GM12878 (cell line): ENCODE data around the gene CNKSR3. TPM values are rescaled to one million over a fixed set of nuclear protein-coding genes. Genes with fewer than 3 reads are reported as not detected.

Experiments used
- ATAC-seq: fragments of 200-7000 bp; cut with Tn5 transposase; 3 replicates; pipeline ENCODE4 v1.9.1; 2020; ENCODE audit warnings: mild to moderate bottlenecking, moderate library complexity
- BruUV-seq: library from RNA; stranded (reverse); fragments of 400-500 nt; replicated peaks from 2 replicates; lab custom pipeline; 2021; lab: Mats Ljungman, UMichigan
- CTCF ChIA-PET: fragments of 300-600 bp; sonication (Branson Sonifier 250); formaldehyde crosslinking; extraction: SDS; loops from one replicate; lab custom pipeline; 2021; ENCODE audit warnings: inconsistent platforms; lab: Yijun Ruan, JAX
- POLR2A ChIA-PET: fragments of 350-600 bp; formaldehyde crosslinking; extraction: SDS; loops from one replicate; lab custom pipeline; 2021; ENCODE audit warnings: inconsistent platforms; lab: Charles Lee
- RAD21 ChIA-PET: fragments of 300-600 bp; sonication (Branson Sonifier 250); formaldehyde crosslinking; loops from one replicate; lab custom pipeline; 2023; ENCODE audit warnings: antibody characterized with exemption; ENCODE audit not compliant: unreplicated experiment; lab: Charles Lee
- SMC1A ChIA-PET: fragments of 300-600 bp; sonication (Branson Sonifier 250); formaldehyde crosslinking; loops from one replicate; lab custom pipeline; 2023; ENCODE audit not compliant: unreplicated experiment, uncharacterized antibody; lab: Charles Lee
- DNase-seq: peaks from one replicate; pipeline ENCODE4 v3.0.0-alpha.2; 2011; ENCODE audit warnings: low read depth, low spot score
- FAIRE-seq: peaks from 3 replicates; lab custom pipeline; 2011; peaks lifted over from hg19 to GRCh38; lab: Jason Lieb, UNC
- H2AFZ ChIP-seq: 2 replicates; pipeline ENCODE4 v1.6.0; 2011; ENCODE audit warnings: low read depth, low read length, control low read depth; ENCODE audit not compliant: control insufficient read depth
- H3K27ac ChIP-seq: 2 replicates; pipeline ENCODE4 v1.5.1; 2011; ENCODE audit warnings: control low read depth; ENCODE audit not compliant: control insufficient read depth, insufficient read depth
- H3K27me3 ChIP-seq, 2 experiments: replicated peaks in 1 of 2; 2 replicates each; pipeline versions ENCODE4 v1.6.0 to v1.6.1; 2011; ENCODE audit warnings: low read length in 1 of 2; ENCODE audit not compliant: control insufficient read depth in 2 of 2, insufficient read depth in 2 of 2
- H3K36me3 ChIP-seq, 2 experiments: 2 replicates each; pipeline ENCODE4 v1.5.1; 2011; ENCODE audit warnings: low read length in 1 of 2; ENCODE audit not compliant: control insufficient read depth in 2 of 2, insufficient read depth in 2 of 2
- H3K4me1 ChIP-seq: 2 replicates; pipeline ENCODE4 v1.6.1; 2011; ENCODE audit warnings: mild to moderate bottlenecking, low read length, moderate library complexity, mixed read lengths; ENCODE audit not compliant: control insufficient read depth, insufficient read depth
- H3K4me2 ChIP-seq: 2 replicates; pipeline ENCODE4 v1.6.0; 2011; ENCODE audit warnings: control low read depth; ENCODE audit not compliant: control insufficient read depth, insufficient read depth
- H3K4me3 ChIP-seq: fragments of 200-600 bp; sonication (generic); 2 replicates; pipeline ENCODE4 v1.5.1; 2016
- H3K79me2 ChIP-seq: 2 replicates; pipeline ENCODE4 v1.6.0; 2011; ENCODE audit warnings: low read length; ENCODE audit not compliant: control insufficient read depth, insufficient read depth
- H3K9ac ChIP-seq: 2 replicates; pipeline ENCODE4 v1.8.0; 2011; ENCODE audit warnings: low read length, control low read depth, mixed read lengths; ENCODE audit not compliant: control insufficient read depth, insufficient read depth
- H3K9me3 ChIP-seq: replicated peaks from 3 replicates; pipeline ENCODE4 v1.5.1; 2011; ENCODE audit warnings: mild to moderate bottlenecking, low read length; ENCODE audit not compliant: control insufficient read depth, insufficient read depth
- H4K20me1 ChIP-seq: 2 replicates; pipeline ENCODE4 v1.6.0; 2011; ENCODE audit not compliant: control insufficient read depth, insufficient read depth
- CHD4 ChIP-seq: fragments of 200-600 bp; sonication (generic); IDR thresholded peaks from 2 replicates; pipeline ENCODE4 v1.6.1; 2016; ENCODE audit warnings: mild to moderate bottlenecking
- ESRRA ChIP-seq: IDR thresholded peaks from 2 replicates; pipeline ENCODE4 v1.6.1; 2012; ENCODE audit warnings: mild to moderate bottlenecking, low read length, improper control_type of control experiment
- JUNB ChIP-seq: IDR thresholded peaks from 2 replicates; pipeline ENCODE4 v1.6.1; 2016; ENCODE audit warnings: antibody characterized with exemption, mild to moderate bottlenecking
- NFXL1 ChIP-seq: fragments of 450-650 bp; IDR thresholded peaks from 2 replicates; pipeline ENCODE4 v1.6.1; 2017; ENCODE audit warnings: antibody characterized with exemption, mild to moderate bottlenecking, borderline replicate concordance
- NR2C2 ChIP-seq: IDR thresholded peaks from 2 replicates; pipeline ENCODE4 v1.6.1; 2011; ENCODE audit warnings: borderline replicate concordance, low read depth; ENCODE audit not compliant: control insufficient read depth, insufficient read length
- TCF12 ChIP-seq: IDR thresholded peaks from 2 replicates; pipeline ENCODE4 v1.6.1; 2011; ENCODE audit warnings: low read depth, mild to moderate bottlenecking, low read length
- WRNIP1 ChIP-seq: IDR thresholded peaks from 2 replicates; pipeline ENCODE4 v1.6.1; 2011; ENCODE audit warnings: low read depth, low read length, improper control_type of control experiment, borderline replicate concordance
- ZSCAN29 ChIP-seq: fragments of 450-650 bp; IDR thresholded peaks from 2 replicates; pipeline ENCODE4 v1.6.1; 2017; ENCODE audit warnings: mild to moderate bottlenecking, moderate library complexity
- WGBS: methylation state at CpG from one replicate; pipeline ENCODE4 v1.1.6; 2016; ENCODE audit warnings: low lambda C conversion rate; ENCODE audit not compliant: insufficient replicate concordance, insufficient coverage; ENCODE audit errors: missing lambda C conversion rate; 5-methylcytosine and 5-hydroxymethylcytosine counted together
- in situ Hi-C: fragments of 300-500 bp; cut with MboI; formaldehyde crosslinking; loops from 9 replicates; pipeline ENCODE4 v1.14.3; 2018; ENCODE audit warnings: mixed read lengths
- intact Hi-C: fragments of 100-400 bp; cut with micrococcal nuclease; formaldehyde crosslinking; loops from one replicate; pipeline ENCODE4 v1.14.2; 2022; ENCODE audit not compliant: unreplicated experiment
- polyA plus RNA-seq, 11 experiments: library from polyadenylated mRNA; depleted of rRNA in 4 of 11; unstranded in 6 of 11; stranded (reverse) in 5 of 11; fragments of >200 nt; fragmentation: Nextera tagmentation in 4 of 11; fragmentation: Illumina TruSeq in 1 of 11; extraction: Ambion mirVana in 4 of 11; extraction: Trizol in 1 of 11; gene quantifications; 1 replicate in 1 of 11; 2 replicates in 10 of 11; pipeline versions ENCODE4 v1.2.1 to v1.2.3, GENCODE V29; 2011 to 2016; ENCODE audit warnings: inconsistent platforms in 2 of 11, missing spikeins in 2 of 11, low read depth in 1 of 11
- total RNA-seq, 4 experiments: library from RNA; depleted of rRNA in 3 of 4; stranded (reverse); fragments of >200 nt in 3 of 4; fragmentation: Illumina TruSeq in 1 of 4; extraction: Trizol in 1 of 4; gene quantifications; 2 replicates each; pipeline versions ENCODE4 v1.2.1 to v1.2.3, GENCODE V29; 2013 to 2021
- TF ChIP-seq, protein P1 (sequence below): fragments of 450-650 bp; IDR thresholded peaks from 2 replicates; pipeline ENCODE4 v1.6.1; 2016; ENCODE audit warnings: mild to moderate bottlenecking
- TF ChIP-seq, protein P2 (sequence below): fragments of 450-650 bp; IDR thresholded peaks from 2 replicates; pipeline ENCODE4 v1.6.1; 2017; ENCODE audit warnings: mild to moderate bottlenecking, moderate library complexity
- TF ChIP-seq, protein P3 (sequence below): fragments of 450-650 bp; IDR thresholded peaks from 2 replicates; pipeline ENCODE4 v1.6.1; 2017; ENCODE audit warnings: antibody characterized with exemption, mild to moderate bottlenecking, moderate library complexity
- TF ChIP-seq, protein P4 (sequence below): fragments of 450-650 bp; IDR thresholded peaks from 2 replicates; pipeline ENCODE4 v1.6.1; 2018; ENCODE audit warnings: mild to moderate bottlenecking, low read depth, moderate library complexity; ENCODE audit not compliant: partially characterized antibody

Gene CNKSR3
- total and polyA plus RNA-seq, 10 of the 15 experiments (the other 5 are each of a cell fraction or from before 2014, with no cell fraction given): under 0.01 to 0.48 (median 0.12) TPM; not detected in 2

DNA sequence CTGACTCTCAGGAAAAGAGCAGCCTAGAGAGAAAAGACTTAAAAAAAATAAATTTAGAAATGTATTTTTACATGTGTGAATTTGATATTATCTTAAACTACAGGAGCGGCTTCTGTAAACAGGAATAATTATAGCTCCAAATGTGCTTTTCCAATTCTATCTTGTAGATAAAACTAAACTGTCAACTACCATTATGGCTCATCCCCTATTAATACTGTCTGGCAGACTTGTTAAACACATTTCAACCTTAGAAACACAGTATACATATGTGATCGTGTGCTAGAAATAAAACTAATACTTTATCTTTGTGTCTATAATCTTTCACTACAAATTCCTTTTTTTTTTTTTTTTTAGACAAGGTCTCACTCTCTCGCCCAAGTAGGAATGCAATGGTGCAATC lies 75.8 kb downstream of the CNKSR3 start:
- H3K79me2 ChIP-seq: no peaks in the 10 kb centered on the region
- H2AFZ ChIP-seq: no peak overlapping the region
- in situ Hi-C loops (no loop called here), intact Hi-C loops (no loop called here)
- no peaks in the 10 kb centered on the region for H4K20me1 ChIP-seq
- no peak overlapping the region for H3K4me2 ChIP-seq
- no peak for DNase-seq
- ChIA-PET RAD21 (no interaction called here), POLR2A (no interaction called here), SMC1A (interaction anchor here (1.4 kb wide), 1 partner anchor 10 kb away, joined by 3 read pairs; no protein-coding TSS in a partner anchor), CTCF (no interaction called here)
- WGBS: 81% methylated on average over 2 of the region's 3 CpGs
- peaks cover 0 to 4% of the 10 kb centered on the region in 2 experiments; a peak in 2 of 4 replicates for H3K27me3 ChIP-seq
- no TSS peak for BruUV-seq
- H3K9ac ChIP-seq: no peak overlapping the region
- no peak overlapping the region for H3K4me3 ChIP-seq
- FAIRE-seq: no peak
- no peak for ATAC-seq
- H3K4me1 ChIP-seq: no peaks in the 10 kb centered on the region
- H3K36me3 ChIP-seq: no peaks in the 10 kb centered on the region
- no peak overlapping the region for H3K27ac ChIP-seq
- H3K9me3 ChIP-seq: no peaks in the 10 kb centered on the region
- TF ChIP-seq, protein P1, sequence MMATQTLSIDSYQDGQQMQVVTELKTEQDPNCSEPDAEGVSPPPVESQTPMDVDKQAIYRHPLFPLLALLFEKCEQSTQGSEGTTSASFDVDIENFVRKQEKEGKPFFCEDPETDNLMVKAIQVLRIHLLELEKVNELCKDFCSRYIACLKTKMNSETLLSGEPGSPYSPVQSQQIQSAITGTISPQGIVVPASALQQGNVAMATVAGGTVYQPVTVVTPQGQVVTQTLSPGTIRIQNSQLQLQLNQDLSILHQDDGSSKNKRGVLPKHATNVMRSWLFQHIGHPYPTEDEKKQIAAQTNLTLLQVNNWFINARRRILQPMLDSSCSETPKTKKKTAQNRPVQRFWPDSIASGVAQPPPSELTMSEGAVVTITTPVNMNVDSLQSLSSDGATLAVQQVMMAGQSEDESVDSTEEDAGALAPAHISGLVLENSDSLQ: no peak
- TF ChIP-seq, protein P2, sequence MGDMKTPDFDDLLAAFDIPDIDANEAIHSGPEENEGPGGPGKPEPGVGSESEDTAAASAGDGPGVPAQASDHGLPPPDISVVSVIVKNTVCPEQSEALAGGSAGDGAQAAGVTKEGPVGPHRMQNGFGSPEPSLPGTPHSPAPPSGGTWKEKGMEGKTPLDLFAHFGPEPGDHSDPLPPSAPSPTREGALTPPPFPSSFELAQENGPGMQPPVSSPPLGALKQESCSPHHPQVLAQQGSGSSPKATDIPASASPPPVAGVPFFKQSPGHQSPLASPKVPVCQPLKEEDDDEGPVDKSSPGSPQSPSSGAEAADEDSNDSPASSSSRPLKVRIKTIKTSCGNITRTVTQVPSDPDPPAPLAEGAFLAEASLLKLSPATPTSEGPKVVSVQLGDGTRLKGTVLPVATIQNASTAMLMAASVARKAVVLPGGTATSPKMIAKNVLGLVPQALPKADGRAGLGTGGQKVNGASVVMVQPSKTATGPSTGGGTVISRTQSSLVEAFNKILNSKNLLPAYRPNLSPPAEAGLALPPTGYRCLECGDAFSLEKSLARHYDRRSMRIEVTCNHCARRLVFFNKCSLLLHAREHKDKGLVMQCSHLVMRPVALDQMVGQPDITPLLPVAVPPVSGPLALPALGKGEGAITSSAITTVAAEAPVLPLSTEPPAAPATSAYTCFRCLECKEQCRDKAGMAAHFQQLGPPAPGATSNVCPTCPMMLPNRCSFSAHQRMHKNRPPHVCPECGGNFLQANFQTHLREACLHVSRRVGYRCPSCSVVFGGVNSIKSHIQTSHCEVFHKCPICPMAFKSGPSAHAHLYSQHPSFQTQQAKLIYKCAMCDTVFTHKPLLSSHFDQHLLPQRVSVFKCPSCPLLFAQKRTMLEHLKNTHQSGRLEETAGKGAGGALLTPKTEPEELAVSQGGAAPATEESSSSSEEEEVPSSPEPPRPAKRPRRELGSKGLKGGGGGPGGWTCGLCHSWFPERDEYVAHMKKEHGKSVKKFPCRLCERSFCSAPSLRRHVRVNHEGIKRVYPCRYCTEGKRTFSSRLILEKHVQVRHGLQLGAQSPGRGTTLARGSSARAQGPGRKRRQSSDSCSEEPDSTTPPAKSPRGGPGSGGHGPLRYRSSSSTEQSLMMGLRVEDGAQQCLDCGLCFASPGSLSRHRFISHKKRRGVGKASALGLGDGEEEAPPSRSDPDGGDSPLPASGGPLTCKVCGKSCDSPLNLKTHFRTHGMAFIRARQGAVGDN: no peak
- TF ChIP-seq, protein P3, sequence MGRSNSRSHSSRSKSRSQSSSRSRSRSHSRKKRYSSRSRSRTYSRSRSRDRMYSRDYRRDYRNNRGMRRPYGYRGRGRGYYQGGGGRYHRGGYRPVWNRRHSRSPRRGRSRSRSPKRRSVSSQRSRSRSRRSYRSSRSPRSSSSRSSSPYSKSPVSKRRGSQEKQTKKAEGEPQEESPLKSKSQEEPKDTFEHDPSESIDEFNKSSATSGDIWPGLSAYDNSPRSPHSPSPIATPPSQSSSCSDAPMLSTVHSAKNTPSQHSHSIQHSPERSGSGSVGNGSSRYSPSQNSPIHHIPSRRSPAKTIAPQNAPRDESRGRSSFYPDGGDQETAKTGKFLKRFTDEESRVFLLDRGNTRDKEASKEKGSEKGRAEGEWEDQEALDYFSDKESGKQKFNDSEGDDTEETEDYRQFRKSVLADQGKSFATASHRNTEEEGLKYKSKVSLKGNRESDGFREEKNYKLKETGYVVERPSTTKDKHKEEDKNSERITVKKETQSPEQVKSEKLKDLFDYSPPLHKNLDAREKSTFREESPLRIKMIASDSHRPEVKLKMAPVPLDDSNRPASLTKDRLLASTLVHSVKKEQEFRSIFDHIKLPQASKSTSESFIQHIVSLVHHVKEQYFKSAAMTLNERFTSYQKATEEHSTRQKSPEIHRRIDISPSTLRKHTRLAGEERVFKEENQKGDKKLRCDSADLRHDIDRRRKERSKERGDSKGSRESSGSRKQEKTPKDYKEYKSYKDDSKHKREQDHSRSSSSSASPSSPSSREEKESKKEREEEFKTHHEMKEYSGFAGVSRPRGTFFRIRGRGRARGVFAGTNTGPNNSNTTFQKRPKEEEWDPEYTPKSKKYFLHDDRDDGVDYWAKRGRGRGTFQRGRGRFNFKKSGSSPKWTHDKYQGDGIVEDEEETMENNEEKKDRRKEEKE: no peak
- TF ChIP-seq NFXL1 (no peak), CHD4 (no peak), JUNB (no peak), ZSCAN29 (no peak), TCF12 (no peak), NR2C2 (no peak), WRNIP1 (no peak), ESRRA (no peak)
- TF ChIP-seq, protein P4, sequence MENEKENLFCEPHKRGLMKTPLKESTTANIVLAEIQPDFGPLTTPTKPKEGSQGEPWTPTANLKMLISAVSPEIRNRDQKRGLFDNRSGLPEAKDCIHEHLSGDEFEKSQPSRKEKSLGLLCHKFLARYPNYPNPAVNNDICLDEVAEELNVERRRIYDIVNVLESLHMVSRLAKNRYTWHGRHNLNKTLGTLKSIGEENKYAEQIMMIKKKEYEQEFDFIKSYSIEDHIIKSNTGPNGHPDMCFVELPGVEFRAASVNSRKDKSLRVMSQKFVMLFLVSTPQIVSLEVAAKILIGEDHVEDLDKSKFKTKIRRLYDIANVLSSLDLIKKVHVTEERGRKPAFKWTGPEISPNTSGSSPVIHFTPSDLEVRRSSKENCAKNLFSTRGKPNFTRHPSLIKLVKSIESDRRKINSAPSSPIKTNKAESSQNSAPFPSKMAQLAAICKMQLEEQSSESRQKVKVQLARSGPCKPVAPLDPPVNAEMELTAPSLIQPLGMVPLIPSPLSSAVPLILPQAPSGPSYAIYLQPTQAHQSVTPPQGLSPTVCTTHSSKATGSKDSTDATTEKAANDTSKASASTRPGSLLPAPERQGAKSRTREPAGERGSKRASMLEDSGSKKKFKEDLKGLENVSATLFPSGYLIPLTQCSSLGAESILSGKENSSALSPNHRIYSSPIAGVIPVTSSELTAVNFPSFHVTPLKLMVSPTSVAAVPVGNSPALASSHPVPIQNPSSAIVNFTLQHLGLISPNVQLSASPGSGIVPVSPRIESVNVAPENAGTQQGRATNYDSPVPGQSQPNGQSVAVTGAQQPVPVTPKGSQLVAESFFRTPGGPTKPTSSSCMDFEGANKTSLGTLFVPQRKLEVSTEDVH: no peak
